ENCODE measurements around the gene RIGI.
A peak's percentile ranks its signal among the peaks of the same experiment; 100 is the strongest.
"Not testable (repeated sequence)": the region's sequence is repeated elsewhere in the genome, so short reads cannot be mapped to it uniquely, and the experiment has no call there.

The RIGI gene

DNA sequence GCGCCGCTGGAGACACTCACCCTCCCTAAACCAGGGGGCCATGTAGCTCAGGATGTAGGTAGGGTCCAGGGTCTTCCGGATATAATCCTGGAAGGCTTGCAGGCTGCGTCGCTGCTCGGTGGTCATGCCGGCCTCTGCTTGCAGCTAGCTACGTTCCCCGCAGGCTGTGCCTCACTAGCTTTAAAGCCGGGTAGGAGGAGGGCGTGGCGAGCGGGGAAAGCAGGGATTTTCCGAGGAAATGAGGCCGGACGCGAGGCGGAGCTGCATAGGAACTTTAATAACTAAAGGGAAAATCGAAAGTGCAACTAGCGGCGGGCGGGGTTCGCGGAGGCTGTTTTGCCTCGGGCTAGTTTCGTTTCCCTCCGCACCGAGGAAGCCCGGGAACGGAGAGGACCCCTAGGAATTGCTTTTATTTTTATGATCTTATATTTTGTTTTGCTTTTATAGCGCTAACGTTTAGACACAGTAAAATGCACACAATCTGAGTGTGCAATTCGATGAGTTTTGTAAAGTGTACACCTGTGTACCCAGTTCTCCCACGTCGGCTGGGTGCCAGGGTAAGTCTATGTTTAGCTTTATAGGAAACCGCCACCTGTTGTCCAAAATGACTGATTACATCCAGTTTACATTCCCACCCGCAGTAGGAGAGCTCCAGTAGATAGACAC, at the start of gene RIGI:
Gene RIGI, minus strand, starts transcription at position 156 of the 666 bp plus-strand sequence. Its CDS starts 30 bp downstream, at position 126.
- peak; percentile 72 for DNase-seq

DNA sequence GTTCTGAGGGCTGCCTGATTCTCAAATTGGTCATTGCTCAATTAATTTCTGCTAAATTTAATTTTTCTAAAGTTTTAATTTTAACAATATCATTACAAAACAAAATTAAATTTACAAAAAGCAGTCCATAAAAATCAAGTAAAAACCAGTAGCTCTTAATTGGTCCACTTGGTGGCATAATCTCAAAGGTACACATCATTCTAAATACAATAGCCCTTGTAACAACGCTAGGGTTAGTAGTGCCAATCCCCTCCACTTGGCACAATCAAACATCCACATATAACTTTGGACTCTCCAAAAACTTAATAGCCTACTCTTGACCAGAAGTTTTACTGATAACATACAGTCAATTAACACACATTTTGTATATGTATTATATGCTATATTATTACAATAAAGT, 48.9 kb upstream of the RIGI start:
- no peak for DNase-seq

GRCh38 chr9:32573821-32574220, 47.8 kb upstream of the RIGI start:
- no peak for DNase-seq

DNA sequence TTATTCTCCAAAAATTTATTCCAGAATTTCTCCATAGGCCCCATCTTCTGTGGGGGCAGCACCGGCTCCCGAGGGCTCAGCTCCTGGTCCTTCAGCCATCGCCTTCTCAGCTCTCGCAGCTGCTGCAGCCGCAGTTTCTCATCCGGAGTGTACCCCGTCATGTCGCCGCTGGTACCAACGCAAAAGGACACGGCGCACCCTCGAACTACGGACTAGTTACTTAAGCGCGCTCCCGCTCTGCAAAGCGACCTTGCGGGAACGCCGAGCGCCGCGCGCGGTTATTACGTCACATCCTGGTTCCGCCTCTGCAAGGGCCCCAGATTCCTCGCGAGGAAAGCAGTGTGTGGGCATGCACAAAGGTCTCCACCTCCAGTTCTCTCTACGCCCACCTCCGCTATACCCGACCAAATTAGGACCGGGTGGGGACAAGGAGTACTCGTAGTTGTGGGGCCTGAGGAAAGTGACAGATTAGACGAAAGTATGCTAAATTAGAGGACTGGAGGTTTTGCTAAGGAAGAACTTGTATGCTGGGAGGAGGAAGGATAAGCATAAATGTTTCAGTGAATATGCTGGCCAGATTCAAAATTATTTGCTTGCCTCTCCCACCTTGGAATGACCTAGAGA, 47.0 kb upstream of the RIGI start, which contains the start of gene NDUFB6:
Gene NDUFB6, minus strand, starts transcription at position 260 of the 624 bp plus-strand sequence. Its CDS starts 99 bp downstream, at position 161.
- DNase-seq: peak; percentile 96

DNA sequence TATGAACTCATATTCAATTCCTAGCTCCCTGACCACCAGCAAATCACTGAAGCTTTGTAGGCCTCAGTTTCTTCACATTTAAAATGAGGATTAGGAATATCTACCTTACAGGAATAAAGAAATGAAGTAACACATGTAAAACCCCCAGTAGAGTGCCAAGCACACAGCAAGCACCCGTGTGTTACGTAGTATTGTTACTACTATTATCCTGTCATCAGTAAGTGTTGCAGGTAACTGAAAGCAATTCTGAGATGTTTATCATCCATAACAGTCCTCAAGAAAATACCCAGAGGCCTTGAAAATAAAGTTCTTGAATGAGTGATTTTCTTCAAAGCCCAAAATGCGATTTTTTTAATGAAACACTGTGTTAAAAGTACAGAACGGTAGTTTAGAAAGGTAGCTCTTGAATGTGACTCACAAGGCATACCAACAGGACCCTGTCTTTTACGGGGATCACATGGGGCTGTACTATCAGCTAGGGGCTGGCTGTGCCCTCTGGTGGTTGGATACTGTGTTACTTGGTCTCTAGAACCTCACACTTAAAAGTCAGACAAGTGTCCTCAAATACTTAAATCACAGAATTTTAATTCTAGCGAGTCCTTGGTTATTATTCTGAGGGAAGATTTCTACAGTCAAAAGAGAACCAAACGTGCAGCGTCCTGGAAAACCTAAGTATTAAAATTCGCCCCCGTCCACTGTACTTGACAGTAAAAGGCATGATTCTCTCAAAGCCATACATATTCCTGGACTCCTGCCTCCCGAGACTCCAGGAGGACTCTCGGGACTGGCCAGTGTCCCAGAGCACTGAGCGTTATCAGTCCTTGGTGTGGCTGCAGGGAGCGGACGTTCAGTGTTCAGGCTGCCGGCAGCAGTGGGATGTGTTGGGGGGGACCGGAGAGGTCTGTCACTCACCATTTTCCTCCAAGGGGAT, 46.2 kb upstream of the RIGI start:
- DNase-seq: peak; percentile 58

- DNase-seq: no peak
Observed at GRCh38 chr9:32570262-32570661, 44.3 kb upstream of the RIGI start.

GRCh38 chr9:32566770-32567169, 40.8 kb upstream of the RIGI start:
- no peak for DNase-seq

DNA sequence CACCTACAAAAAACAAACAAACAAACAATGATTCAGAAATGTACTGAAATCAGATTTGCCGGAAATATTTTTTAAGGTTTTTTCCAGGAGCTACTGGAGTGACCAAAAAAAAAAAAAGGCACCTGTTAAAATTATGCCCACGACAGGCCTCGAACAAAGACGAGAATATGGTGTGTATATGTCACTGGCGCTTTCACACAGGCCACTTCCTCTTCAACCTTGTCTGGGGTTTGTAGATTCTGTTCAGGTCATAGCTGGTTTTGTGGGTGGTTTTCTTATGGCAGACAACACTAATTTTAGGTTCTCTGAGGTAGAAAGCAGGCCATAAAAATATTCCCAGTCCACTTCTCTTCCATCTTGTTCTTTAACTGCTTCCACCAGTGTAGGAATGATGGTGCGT, 40.0 kb upstream of the RIGI start:
- DNase-seq: no peak

DNA sequence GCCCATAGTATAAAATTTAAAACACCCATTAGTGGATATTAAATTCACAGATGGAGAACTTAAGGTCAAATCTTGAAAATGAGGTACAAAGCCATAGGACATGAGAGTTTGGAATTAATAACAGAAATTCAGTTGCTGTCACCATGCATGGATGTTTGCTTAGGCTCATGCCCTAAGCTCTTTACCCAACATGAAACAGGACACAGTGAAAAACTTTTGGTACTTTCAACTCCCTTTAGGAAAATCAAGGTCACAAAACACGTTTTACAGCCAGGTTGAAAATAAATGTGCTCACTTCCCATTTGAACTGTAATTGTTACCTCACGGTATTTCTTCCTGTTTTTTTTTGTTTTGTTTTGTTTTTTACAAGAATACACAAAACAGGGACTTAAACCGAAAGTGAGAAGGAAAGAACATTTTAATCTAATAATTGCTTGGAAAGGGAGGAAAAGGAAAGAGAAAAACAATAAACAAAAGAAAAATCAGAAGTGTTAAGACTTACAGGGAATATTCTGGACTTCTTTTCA, 32.5 kb upstream of the RIGI start:
- no peak for DNase-seq

- no peak for DNase-seq
Observed at GRCh38 chr9:32554591-32554990, 28.6 kb upstream of the RIGI start.

GRCh38 chr9:32554107-32554506, 28.1 kb upstream of the RIGI start:
- DNase-seq: no peak

GRCh38 chr9:32552172-32552872, 26.3 kb upstream of the RIGI start, which contains the start of the genes SMIM27 and TOPORS:
SMIM27 (plus strand) TSS chr9:32552327; CDS start chr9:32552435, 108 bp downstream.
TOPORS (minus strand) TSS chr9:32552586; CDS start chr9:32552436, 150 bp downstream.
- peak; percentile 92 for DNase-seq

DNA sequence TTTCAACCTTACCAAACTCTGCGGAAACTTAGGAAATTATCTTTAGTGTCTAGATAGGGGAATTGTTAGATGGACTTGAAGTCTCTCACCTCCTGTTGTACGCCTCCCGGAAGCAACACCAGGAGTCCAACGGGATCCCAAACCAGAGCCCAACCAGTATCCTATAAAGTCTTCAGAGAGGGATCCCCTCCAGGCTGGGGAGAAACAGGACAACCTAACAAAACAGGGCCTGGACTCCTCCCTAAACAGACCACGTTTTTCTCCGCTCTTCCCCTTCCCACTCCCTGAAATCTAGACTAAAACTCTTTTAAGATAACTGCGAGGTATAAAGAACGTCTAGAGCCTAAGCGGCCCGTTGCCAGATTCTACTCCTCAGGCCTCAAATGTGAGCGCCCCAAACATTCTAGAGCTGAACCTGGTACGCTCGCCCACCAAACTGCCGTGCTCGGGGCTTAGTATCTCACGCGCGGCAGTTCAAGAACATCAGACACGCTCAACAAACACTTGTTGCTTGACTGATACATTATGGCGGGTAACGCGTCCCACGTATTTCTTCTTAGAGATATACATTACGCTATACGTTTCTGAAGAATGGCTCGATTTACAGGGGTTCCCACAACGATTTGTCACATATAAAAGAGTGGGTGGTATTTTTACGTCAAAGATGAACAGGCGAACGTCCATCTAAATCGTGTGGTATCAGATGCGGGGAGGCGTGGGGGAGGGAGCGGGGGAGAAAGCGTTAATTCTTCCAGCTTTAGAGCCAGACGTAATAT, 25.5 kb upstream of the RIGI start:
- peak; percentile 79 for DNase-seq

DNA sequence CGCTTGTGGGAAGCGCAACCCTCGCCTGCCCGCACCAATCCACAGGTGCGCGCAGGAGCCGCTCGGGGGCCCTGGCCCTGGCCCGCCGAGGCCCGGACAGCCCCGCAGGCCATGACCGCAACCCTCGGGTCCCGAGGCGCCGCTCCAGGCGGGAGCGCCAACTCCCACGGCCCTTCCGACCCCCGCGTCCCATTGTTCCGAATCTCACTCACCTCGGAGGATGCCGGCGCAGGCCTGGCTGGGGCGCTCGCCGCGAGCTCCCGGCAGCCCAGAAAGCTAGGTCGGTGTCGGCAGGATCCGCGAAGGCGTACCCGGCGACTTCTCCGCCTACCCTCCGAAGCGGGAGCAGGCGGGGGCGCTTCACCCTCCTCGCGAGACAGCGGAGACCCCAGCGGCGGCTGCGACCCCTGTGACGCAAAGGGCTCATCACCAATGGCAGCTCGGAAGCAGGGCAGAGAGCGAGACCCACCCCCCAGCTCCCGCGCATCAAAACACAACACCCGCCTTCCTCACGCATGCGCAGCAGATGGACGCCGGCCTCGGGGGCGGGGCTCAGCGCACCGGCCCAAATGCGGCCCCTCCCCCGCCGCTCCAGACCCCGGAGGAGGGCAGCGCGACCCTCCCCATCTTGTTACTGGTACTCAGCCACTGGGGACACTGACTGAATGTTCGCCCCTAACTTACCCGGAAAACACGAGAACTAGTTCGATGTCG, 24.7 kb upstream of the RIGI start:
- peak; percentile 94 for DNase-seq

- peak; percentile 11 for DNase-seq
Observed at GRCh38 chr9:32550150-32550561, 24.2 kb upstream of the RIGI start.

GRCh38 chr9:32548213-32548612, 22.2 kb upstream of the RIGI start:
- DNase-seq: not testable (repeated sequence)

DNA sequence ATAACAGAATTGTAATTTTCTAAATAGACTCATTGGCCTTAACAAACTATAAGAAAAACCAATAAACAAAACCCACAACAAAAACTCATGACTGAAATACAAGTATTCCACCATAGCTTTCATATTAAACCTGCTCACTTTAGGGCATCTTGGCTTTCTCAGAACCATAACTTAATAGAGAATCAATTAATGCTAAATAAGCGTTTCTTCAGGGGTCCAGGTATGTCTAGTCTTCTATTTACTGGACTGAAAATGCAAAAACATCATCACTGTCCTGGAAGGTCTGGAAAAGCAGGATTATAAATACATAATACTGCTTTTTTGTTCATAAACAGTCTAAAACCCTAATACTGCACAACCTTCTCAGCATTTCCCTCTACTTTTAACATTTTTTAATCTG, 19.9 kb upstream of the RIGI start:
- no peak for DNase-seq

DNA sequence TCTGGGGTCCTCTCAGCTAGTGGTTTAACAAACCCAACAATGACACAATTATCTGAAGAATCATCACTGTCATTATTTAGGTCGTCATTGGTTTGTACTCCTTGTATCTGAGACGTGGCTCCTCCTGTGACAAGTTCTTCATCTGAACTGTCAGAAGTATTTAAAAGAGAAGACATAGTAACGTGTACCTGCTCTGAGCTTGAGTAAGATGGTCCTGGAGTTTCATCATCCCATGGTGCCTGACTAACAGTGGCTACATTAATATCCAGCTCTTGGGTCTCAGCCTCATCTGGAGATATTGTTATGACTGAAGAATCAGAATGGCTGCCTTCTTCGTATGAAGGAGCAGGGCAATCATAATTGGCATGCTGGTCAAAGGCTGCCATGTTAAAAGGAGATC, 17.1 kb upstream of the RIGI start:
- DNase-seq: no peak

GRCh38 chr9:32533816-32534215, 7.8 kb upstream of the RIGI start:
- DNase-seq: no peak

DNA sequence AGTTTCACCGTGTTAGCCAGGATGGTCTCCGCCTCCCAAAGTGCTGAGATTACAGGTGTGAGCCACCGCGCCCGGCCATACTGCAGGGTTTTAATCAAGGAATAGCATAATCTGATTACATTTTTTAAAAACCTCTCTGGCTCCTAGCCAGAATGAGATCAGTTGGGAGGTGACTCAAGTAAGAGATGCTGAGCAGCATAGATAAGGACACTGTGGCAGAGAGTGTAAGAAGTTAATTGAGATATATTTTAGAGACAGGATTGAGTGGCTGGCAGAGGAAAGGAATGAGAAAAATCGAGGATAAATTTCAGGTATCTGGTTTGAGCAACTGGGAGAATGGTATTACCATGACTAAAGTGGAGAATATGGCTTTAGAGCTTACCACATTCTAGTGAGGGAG, 7.3 kb upstream of the RIGI start:
- DNase-seq: no peak

GRCh38 chr9:32526707-32527048, 682 bp upstream of the RIGI start:
- no peak for DNase-seq
